ENCODE data around the gene ACVR2A. TPM values are rescaled to one million over a fixed set of nuclear protein-coding genes. Genes with fewer than 3 reads are reported as not detected.

Gene ACVR2A
- polyA plus RNA-seq, 1 of the 3 experiments (the other 2 are of a cell fraction), result 1.6 TPM

DNA sequence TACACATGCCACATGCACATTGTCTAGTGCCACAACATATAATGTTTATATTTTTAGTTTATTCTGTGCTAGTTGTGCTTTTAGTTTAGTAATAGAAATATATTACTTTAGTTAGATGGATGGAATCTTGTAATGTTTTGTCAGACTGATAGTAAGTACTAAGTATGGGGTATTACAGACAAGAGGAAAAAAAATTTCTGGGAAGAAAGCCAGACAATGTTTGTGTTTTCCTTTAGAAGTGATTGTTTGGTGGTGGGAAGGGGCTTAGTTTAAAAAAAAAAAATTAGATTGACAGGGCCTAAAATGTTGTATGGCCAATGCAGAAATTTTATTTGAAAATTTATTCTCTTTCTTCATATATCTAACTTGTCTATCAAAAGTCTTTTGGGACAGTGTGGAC lies 37.8 kb downstream of the ACVR2A start:
- Histone ChIP-seq H3K27ac (ENCODE audit: low read depth in 2 of 2, low read length in 1 of 2) (no peak overlapping the region), H3K4me1 (ENCODE audit: control insufficient read depth in 1 of 2, insufficient read depth in 2 of 2, low read depth in 1 of 2, low read length in 1 of 2) (no peaks in the 10 kb centered on the region; a peak in 2 of 4 replicates), H3K4me3 (ENCODE audit: low read depth in 2 of 2, low read length in 1 of 2) (no peak overlapping the region), H3K4me2 (no peak overlapping the region), H3K9me3 (no peaks in the 10 kb centered on the region), H3K9me2 (no peaks in the 10 kb centered on the region), H3F3A (replicated peaks; ENCODE audit: insufficient read depth) (no peaks in the 10 kb centered on the region), H3K36me3 (replicated peaks in 1 of 2; ENCODE audit: control insufficient read depth in 1 of 2, insufficient read depth in 2 of 2, low read length in 1 of 2) (no peaks in the 10 kb centered on the region), H3K27me3 (ENCODE audit: insufficient read depth) (no peaks in the 10 kb centered on the region), H2AFZ (ENCODE audit: low read depth) (no peak overlapping the region), H3K79me2 (ENCODE audit: insufficient read depth) (peaks cover 9% of the 10 kb centered on the region), H3K9ac (no peak overlapping the region), H4K20me1 (ENCODE audit: insufficient read depth) (peaks cover 4% of the 10 kb centered on the region; the same call in 1 of the 2 replicates)
- no peak for TF ChIP-seq JUND (IDR thresholded peaks at IDR 0.05)
- TF ChIP-seq, protein P1, sequence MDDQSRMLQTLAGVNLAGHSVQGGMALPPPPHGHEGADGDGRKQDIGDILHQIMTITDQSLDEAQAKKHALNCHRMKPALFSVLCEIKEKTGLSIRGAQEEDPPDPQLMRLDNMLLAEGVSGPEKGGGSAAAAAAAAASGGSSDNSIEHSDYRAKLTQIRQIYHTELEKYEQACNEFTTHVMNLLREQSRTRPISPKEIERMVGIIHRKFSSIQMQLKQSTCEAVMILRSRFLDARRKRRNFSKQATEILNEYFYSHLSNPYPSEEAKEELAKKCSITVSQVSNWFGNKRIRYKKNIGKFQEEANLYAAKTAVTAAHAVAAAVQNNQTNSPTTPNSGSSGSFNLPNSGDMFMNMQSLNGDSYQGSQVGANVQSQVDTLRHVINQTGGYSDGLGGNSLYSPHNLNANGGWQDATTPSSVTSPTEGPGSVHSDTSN (IDR thresholded peaks at IDR 0.05), result no peak
- TF ChIP-seq, protein P2, sequence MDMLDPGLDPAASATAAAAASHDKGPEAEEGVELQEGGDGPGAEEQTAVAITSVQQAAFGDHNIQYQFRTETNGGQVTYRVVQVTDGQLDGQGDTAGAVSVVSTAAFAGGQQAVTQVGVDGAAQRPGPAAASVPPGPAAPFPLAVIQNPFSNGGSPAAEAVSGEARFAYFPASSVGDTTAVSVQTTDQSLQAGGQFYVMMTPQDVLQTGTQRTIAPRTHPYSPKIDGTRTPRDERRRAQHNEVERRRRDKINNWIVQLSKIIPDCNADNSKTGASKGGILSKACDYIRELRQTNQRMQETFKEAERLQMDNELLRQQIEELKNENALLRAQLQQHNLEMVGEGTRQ (IDR thresholded peaks at IDR 0.05; ENCODE audit: borderline replicate concordance, low read depth, low read length), result no peak
- no peak for TF ChIP-seq RAD21 (IDR thresholded peaks at IDR 0.05; ENCODE audit: low read length)
- no peak for TF ChIP-seq RXRA (IDR thresholded peaks at IDR 0.05; ENCODE audit: borderline replicate concordance, low read depth)
- no peak for TF ChIP-seq ELF1 (IDR thresholded peaks at IDR 0.05)
- TF ChIP-seq NFIC (IDR thresholded peaks at IDR 0.05; ENCODE audit: borderline replicate concordance), result no peak
- TF ChIP-seq, protein P3, sequence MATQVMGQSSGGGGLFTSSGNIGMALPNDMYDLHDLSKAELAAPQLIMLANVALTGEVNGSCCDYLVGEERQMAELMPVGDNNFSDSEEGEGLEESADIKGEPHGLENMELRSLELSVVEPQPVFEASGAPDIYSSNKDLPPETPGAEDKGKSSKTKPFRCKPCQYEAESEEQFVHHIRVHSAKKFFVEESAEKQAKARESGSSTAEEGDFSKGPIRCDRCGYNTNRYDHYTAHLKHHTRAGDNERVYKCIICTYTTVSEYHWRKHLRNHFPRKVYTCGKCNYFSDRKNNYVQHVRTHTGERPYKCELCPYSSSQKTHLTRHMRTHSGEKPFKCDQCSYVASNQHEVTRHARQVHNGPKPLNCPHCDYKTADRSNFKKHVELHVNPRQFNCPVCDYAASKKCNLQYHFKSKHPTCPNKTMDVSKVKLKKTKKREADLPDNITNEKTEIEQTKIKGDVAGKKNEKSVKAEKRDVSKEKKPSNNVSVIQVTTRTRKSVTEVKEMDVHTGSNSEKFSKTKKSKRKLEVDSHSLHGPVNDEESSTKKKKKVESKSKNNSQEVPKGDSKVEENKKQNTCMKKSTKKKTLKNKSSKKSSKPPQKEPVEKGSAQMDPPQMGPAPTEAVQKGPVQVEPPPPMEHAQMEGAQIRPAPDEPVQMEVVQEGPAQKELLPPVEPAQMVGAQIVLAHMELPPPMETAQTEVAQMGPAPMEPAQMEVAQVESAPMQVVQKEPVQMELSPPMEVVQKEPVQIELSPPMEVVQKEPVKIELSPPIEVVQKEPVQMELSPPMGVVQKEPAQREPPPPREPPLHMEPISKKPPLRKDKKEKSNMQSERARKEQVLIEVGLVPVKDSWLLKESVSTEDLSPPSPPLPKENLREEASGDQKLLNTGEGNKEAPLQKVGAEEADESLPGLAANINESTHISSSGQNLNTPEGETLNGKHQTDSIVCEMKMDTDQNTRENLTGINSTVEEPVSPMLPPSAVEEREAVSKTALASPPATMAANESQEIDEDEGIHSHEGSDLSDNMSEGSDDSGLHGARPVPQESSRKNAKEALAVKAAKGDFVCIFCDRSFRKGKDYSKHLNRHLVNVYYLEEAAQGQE (IDR thresholded peaks at IDR 0.05; ENCODE audit: low read depth, low read length), result no peak
- no peak for TF ChIP-seq TCF12 (IDR thresholded peaks at IDR 0.05)
- TF ChIP-seq POLR2AphosphoS5 (IDR thresholded peaks at IDR 0.05; ENCODE audit: low read depth, low read length), result no peak
- TF ChIP-seq SIN3A (IDR thresholded peaks at IDR 0.05; ENCODE audit: borderline replicate concordance, low read depth, low read length), result no peak
- TF ChIP-seq TEAD4 (IDR thresholded peaks at IDR 0.05; ENCODE audit: borderline replicate concordance, insufficient read depth), result no peak
- TF ChIP-seq, protein P4, sequence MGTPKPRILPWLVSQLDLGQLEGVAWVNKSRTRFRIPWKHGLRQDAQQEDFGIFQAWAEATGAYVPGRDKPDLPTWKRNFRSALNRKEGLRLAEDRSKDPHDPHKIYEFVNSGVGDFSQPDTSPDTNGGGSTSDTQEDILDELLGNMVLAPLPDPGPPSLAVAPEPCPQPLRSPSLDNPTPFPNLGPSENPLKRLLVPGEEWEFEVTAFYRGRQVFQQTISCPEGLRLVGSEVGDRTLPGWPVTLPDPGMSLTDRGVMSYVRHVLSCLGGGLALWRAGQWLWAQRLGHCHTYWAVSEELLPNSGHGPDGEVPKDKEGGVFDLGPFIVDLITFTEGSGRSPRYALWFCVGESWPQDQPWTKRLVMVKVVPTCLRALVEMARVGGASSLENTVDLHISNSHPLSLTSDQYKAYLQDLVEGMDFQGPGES (IDR thresholded peaks at IDR 0.05; ENCODE audit: low read depth, low read length), result no peak
- TF ChIP-seq EZH2phosphoT487 (IDR thresholded peaks at IDR 0.05; ENCODE audit: borderline replicate concordance, low read depth), result no peak
- no peak for TF ChIP-seq MXI1 (IDR thresholded peaks at IDR 0.05; ENCODE audit: low read depth, low read length)
- TF ChIP-seq NRF1 (IDR thresholded peaks at IDR 0.05; ENCODE audit: low read depth, low read length), result no peak
- TF ChIP-seq, protein P5, sequence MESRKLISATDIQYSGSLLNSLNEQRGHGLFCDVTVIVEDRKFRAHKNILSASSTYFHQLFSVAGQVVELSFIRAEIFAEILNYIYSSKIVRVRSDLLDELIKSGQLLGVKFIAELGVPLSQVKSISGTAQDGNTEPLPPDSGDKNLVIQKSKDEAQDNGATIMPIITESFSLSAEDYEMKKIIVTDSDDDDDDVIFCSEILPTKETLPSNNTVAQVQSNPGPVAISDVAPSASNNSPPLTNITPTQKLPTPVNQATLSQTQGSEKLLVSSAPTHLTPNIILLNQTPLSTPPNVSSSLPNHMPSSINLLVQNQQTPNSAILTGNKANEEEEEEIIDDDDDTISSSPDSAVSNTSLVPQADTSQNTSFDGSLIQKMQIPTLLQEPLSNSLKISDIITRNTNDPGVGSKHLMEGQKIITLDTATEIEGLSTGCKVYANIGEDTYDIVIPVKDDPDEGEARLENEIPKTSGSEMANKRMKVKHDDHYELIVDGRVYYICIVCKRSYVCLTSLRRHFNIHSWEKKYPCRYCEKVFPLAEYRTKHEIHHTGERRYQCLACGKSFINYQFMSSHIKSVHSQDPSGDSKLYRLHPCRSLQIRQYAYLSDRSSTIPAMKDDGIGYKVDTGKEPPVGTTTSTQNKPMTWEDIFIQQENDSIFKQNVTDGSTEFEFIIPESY (IDR thresholded peaks at IDR 0.05; ENCODE audit: borderline replicate concordance, low read depth), result no peak
- CTCF ChIA-PET, result no interaction called here
- DNase-seq, result no peak
- POLR2A ChIA-PET, result no interaction called here

Data from SK-N-SH (cell line).